HFFc6 (cell line): ENCODE results near the gene AMIGO2. TPM values are rescaled to one million over a fixed set of nuclear protein-coding genes. Genes with fewer than 3 reads are reported as not detected.

Experiments
- DNase-seq: peaks from one replicate; pipeline ENCODE4 v3.0.0-alpha.2; 2018
- H3K27ac Mint-ChIP-seq: 2 replicates; pipeline ENCODE4 v1.8.0; 2020; ENCODE audit warnings: mild to moderate bottlenecking, mixed read lengths
- H3K27me3 Mint-ChIP-seq: 2 replicates; pipeline ENCODE4 v1.8.0; 2021; ENCODE audit warnings: mild to moderate bottlenecking, moderate library complexity, mixed read lengths; ENCODE audit not compliant: insufficient read depth
- H3K36me3 Mint-ChIP-seq: 2 replicates; pipeline ENCODE4 v1.8.0; 2021; ENCODE audit warnings: low read depth, mixed read lengths
- H3K4me1 Mint-ChIP-seq: 2 replicates; pipeline ENCODE4 v1.8.0; 2020; ENCODE audit warnings: low read depth, mixed read lengths
- H3K4me3 Mint-ChIP-seq: 2 replicates; pipeline ENCODE4 v1.8.0; 2020; ENCODE audit warnings: mild to moderate bottlenecking, moderate library complexity, mixed read lengths
- H3K9me3 Mint-ChIP-seq: 2 replicates; pipeline ENCODE4 v1.8.0; 2020; ENCODE audit warnings: mild to moderate bottlenecking, mixed read lengths
- CTCF ChIP-seq: fragments of 200-600 bp; sonication (generic); IDR thresholded peaks from 2 replicates; pipeline ENCODE4 v1.5.0; 2021; ENCODE audit warnings: antibody characterized with exemption, mild to moderate bottlenecking
- total RNA-seq, 6 experiments: library from RNA; stranded (reverse); fragmentation: NEBNext Ultra II Directional; extraction: Animal tissue kit (Norgen Biotek cat#: 25700); gene quantifications; 2 replicates in 1 of 6; 3 replicates in 5 of 6; pipeline ENCODE4 v1.2.3, GENCODE V29; 2021

The AMIGO2 gene
- total RNA-seq, 6 experiments from 2014 or later: 46.6 to 82.4 (median 60.7) TPM

DNA sequence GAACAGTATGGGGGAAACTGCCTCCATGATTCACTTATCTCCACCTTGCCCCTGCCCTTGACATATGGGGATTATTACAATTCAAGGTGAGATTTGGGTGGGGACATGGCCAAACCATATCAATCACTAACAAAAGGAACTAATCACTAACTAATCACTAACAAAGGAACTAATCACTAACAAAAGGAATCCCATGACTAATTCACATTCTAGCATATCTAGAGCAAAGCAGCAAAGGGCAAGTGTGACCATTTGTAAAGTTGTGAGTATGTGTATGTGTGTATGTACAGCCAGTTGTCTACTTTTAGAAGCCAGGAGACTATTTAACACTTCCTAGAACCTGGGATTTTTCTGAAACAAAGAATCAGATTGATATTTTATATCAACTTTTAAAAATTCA lies 31.2 kb downstream of the AMIGO2 start:
- peaks cover 15% of the 10 kb centered on the region for H3K36me3 Mint-ChIP-seq
- no peak overlapping the region for H3K4me3 Mint-ChIP-seq
- peaks cover 17% of the 10 kb centered on the region for H3K9me3 Mint-ChIP-seq
- H3K4me1 Mint-ChIP-seq: no peaks in the 10 kb centered on the region
- no peak overlapping the region for H3K27ac Mint-ChIP-seq
- DNase-seq: no peak
- H3K27me3 Mint-ChIP-seq: no peaks in the 10 kb centered on the region; the same call in 1 of the 2 replicates
- no peak for TF ChIP-seq CTCF

GRCh38 chr12:47041327-47041726 lies 38.4 kb downstream of the AMIGO2 start:
- Mint-ChIP-seq H3K27me3 (no peaks in the 10 kb centered on the region), H3K27ac (no peak overlapping the region), H3K36me3 (0 out of 2 replicates have a peak, but pooled peaks cover 8% of the 10 kb centered on the region), H3K4me1 (peaks cover 14% of the 10 kb centered on the region), H3K4me3 (no peak overlapping the region), H3K9me3 (no peaks in the 10 kb centered on the region)
- no peak for DNase-seq
- TF ChIP-seq CTCF: no peak

GRCh38 chr12:47039756-47040155 lies 40.0 kb downstream of the AMIGO2 start:
- Mint-ChIP-seq H3K4me3 (no peak overlapping the region), H3K9me3 (no peaks in the 10 kb centered on the region), H3K36me3 (0 out of 2 replicates have a peak, but pooled peaks cover 8% of the 10 kb centered on the region), H3K27ac (no peak overlapping the region), H3K27me3 (no peaks in the 10 kb centered on the region), H3K4me1 (peaks cover 25% of the 10 kb centered on the region)
- no peak for DNase-seq
- no peak for TF ChIP-seq CTCF

- 0 out of 2 replicates have a peak, but pooled peaks cover 8% of the 10 kb centered on the region for H3K36me3 Mint-ChIP-seq
- H3K4me3 Mint-ChIP-seq: no peak overlapping the region
- no peak for TF ChIP-seq CTCF
- DNase-seq: no peak
- no peaks in the 10 kb centered on the region for H3K27me3 Mint-ChIP-seq
- H3K9me3 Mint-ChIP-seq: no peaks in the 10 kb centered on the region
- peaks cover 32% of the 10 kb centered on the region for H3K4me1 Mint-ChIP-seq
- no peak overlapping the region for H3K27ac Mint-ChIP-seq
Observed at GRCh38 chr12:47039079-47039478, 40.7 kb downstream of the AMIGO2 start.

DNA sequence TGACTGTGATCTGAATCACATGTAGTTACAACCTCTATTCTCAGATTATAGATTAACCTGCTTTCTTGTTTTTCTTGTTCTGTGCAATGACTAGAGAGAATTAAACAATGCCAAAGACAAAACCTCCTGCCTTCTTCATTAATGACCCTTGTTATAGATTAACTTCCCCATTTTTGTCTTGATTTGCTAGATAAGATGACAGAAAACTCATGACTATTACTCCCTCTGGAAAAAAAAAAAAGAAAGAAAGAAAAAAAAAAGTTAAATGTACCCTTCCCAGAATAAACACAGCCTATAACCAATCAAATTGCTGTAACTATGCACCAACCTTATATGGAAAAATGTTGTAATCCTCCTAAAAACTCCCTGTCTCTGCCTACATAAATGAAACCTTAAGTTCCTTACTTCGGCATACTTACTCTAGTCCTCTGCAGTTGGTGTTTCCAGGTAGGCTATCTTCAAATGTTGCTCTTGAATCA lies 41.5 kb downstream of the AMIGO2 start:
- 0 out of 2 replicates have a peak, but pooled peaks cover 8% of the 10 kb centered on the region for H3K36me3 Mint-ChIP-seq
- peak overlapping the region; percentile 2; the same call in 1 of the 2 replicates for H3K27ac Mint-ChIP-seq

More for the DNA sequence above, 41.5 kb downstream of the AMIGO2 start:
- Mint-ChIP-seq H3K9me3 (no peaks in the 10 kb centered on the region), H3K4me3 (no peak overlapping the region; the same call in 1 of the 2 replicates), H3K27me3 (no peaks in the 10 kb centered on the region), H3K4me1 (peaks cover 39% of the 10 kb centered on the region)
- TF ChIP-seq CTCF: no peak
- no peak for DNase-seq
